Measurements from ENCODE around the gene PLB1. TPM values are rescaled to one million over a fixed set of nuclear protein-coding genes. Genes with fewer than 3 reads are reported as not detected.

Gene PLB1
- total RNA-seq, 1 donor from 2014 or later = 3.2 TPM

GRCh38 chr2:28475088-28475595 lies 20.7 kb upstream of the PLB1 start:
- TF ChIP-seq, protein P1, sequence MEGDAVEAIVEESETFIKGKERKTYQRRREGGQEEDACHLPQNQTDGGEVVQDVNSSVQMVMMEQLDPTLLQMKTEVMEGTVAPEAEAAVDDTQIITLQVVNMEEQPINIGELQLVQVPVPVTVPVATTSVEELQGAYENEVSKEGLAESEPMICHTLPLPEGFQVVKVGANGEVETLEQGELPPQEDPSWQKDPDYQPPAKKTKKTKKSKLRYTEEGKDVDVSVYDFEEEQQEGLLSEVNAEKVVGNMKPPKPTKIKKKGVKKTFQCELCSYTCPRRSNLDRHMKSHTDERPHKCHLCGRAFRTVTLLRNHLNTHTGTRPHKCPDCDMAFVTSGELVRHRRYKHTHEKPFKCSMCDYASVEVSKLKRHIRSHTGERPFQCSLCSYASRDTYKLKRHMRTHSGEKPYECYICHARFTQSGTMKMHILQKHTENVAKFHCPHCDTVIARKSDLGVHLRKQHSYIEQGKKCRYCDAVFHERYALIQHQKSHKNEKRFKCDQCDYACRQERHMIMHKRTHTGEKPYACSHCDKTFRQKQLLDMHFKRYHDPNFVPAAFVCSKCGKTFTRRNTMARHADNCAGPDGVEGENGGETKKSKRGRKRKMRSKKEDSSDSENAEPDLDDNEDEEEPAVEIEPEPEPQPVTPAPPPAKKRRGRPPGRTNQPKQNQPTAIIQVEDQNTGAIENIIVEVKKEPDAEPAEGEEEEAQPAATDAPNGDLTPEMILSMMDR (IDR thresholded peaks at IDR 0.05; ENCODE audit: unreplicated experiment) = no peak
- Mint-ChIP-seq H3K36me3 (ENCODE audit: low read depth, unreplicated experiment) (no peaks in the 10 kb centered on the region), H3K4me3 (ENCODE audit: unreplicated experiment) (no peak overlapping the region), H3K9me3 (ENCODE audit: unreplicated experiment) (no peaks in the 10 kb centered on the region), H3K4me1 (ENCODE audit: unreplicated experiment) (peaks cover 5% of the 10 kb centered on the region), H3K27me3 (ENCODE audit: unreplicated experiment) (peaks cover 6% of the 10 kb centered on the region), H3K27ac (ENCODE audit: unreplicated experiment) (no peak overlapping the region)
- DNase-seq (ENCODE audit: low spot score) = no peak

- no peak for DNase-seq (ENCODE audit: low spot score)
- Mint-ChIP-seq H3K4me1 (ENCODE audit: unreplicated experiment) (no peaks in the 10 kb centered on the region), H3K9me3 (ENCODE audit: unreplicated experiment) (no peaks in the 10 kb centered on the region), H3K4me3 (ENCODE audit: unreplicated experiment) (no peak overlapping the region), H3K27me3 (ENCODE audit: unreplicated experiment) (peaks cover 6% of the 10 kb centered on the region), H3K36me3 (ENCODE audit: low read depth, unreplicated experiment) (no peaks in the 10 kb centered on the region), H3K27ac (ENCODE audit: unreplicated experiment) (no peak overlapping the region)
- TF ChIP-seq, protein P1 (IDR thresholded peaks at IDR 0.05; ENCODE audit: unreplicated experiment) = no peak
These were observed 18.8 kb upstream of the PLB1 start for GRCh38 chr2:28477087-28477486.

DNA sequence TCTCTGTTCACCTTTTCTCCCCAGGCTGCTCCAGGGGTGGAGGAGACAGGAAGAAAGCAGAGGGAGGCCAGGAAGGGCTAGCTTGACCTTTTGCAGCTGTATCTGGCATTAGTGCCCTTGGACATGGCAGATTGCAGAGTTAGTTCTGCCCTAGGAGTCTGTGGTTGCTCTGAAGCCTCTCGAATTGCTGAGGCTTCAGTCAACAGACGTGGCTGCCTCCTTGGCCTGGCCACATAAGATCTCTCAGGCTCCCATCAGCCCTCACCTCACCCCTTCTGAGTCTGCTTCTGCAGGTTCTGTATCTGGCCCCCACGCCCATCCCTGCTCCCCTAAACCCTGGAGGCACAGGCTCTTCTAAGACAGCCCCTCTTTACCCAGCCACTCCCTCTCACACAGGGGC lies 18.2 kb upstream of the PLB1 start:
- no peaks in the 10 kb centered on the region for H3K36me3 Mint-ChIP-seq (ENCODE audit: low read depth, unreplicated experiment)
- no peak for DNase-seq (ENCODE audit: low spot score)
- H3K4me3 Mint-ChIP-seq (ENCODE audit: unreplicated experiment) = no peak overlapping the region
- no peaks in the 10 kb centered on the region for H3K4me1 Mint-ChIP-seq (ENCODE audit: unreplicated experiment)
- H3K27ac Mint-ChIP-seq (ENCODE audit: unreplicated experiment) = no peak overlapping the region
- no peaks in the 10 kb centered on the region for H3K9me3 Mint-ChIP-seq (ENCODE audit: unreplicated experiment)
- TF ChIP-seq, protein P1 (IDR thresholded peaks at IDR 0.05; ENCODE audit: unreplicated experiment) = no peak
- H3K27me3 Mint-ChIP-seq (ENCODE audit: unreplicated experiment) = peaks cover 6% of the 10 kb centered on the region

GRCh38 chr2:28480403-28481049 lies 15.3 kb upstream of the PLB1 start:
- Mint-ChIP-seq H3K27me3 (ENCODE audit: unreplicated experiment) (peaks cover 6% of the 10 kb centered on the region), H3K9me3 (ENCODE audit: unreplicated experiment) (no peaks in the 10 kb centered on the region), H3K4me1 (ENCODE audit: unreplicated experiment) (no peaks in the 10 kb centered on the region), H3K4me3 (ENCODE audit: unreplicated experiment) (no peak overlapping the region), H3K27ac (ENCODE audit: unreplicated experiment) (no peak overlapping the region), H3K36me3 (ENCODE audit: low read depth, unreplicated experiment) (no peaks in the 10 kb centered on the region)
- no peak for DNase-seq (ENCODE audit: low spot score)
- TF ChIP-seq, protein P1 (IDR thresholded peaks at IDR 0.05; ENCODE audit: unreplicated experiment) = no peak

GRCh38 chr2:28481905-28482304 lies 14.0 kb upstream of the PLB1 start:
- peaks cover 3% of the 10 kb centered on the region for H3K27me3 Mint-ChIP-seq (ENCODE audit: unreplicated experiment)
- H3K9me3 Mint-ChIP-seq (ENCODE audit: unreplicated experiment) = no peaks in the 10 kb centered on the region
- H3K36me3 Mint-ChIP-seq (ENCODE audit: low read depth, unreplicated experiment) = no peaks in the 10 kb centered on the region
- H3K27ac Mint-ChIP-seq (ENCODE audit: unreplicated experiment) = no peak overlapping the region
- H3K4me3 Mint-ChIP-seq (ENCODE audit: unreplicated experiment) = no peak overlapping the region
- no peak for DNase-seq (ENCODE audit: low spot score)
- TF ChIP-seq, protein P1 (IDR thresholded peaks at IDR 0.05; ENCODE audit: unreplicated experiment) = no peak
- no peaks in the 10 kb centered on the region for H3K4me1 Mint-ChIP-seq (ENCODE audit: unreplicated experiment)
